HG02678 (cell line): Measurements from ENCODE around the gene ASIP.
"Not testable (repeated sequence)": the region's sequence is repeated elsewhere in the genome, so short reads cannot be mapped to it uniquely, and the experiment has no call there.

ENCODE experiments used
- ATAC-seq: cut with Tn5 transposase; IDR thresholded peaks from one replicate; pipeline ENCODE4 v1.9.1; 2021; ENCODE audit warnings: mild to moderate bottlenecking, moderate library complexity; ENCODE audit not compliant: unreplicated experiment

ASIP gene

DNA sequence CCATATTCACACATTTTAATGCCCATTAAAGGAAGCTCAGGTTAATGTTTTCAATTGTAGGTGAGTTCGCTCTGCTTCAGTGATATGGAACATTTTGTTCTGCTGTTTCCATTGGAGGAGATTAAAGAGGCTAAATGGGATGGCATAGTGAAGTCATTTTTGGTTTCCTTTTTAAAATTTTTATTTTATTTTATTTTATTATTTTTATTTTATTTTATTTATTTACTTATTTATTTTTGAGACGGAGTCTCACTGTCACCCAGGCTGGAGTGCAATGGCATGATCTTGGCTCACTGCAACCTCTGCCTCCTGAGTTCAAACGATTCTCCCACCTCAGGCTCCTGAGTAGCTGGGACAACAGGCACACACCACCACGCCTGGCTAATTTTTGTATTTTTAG is 792 bp downstream of the ASIP start:
- not testable (repeated sequence) for ATAC-seq

DNA sequence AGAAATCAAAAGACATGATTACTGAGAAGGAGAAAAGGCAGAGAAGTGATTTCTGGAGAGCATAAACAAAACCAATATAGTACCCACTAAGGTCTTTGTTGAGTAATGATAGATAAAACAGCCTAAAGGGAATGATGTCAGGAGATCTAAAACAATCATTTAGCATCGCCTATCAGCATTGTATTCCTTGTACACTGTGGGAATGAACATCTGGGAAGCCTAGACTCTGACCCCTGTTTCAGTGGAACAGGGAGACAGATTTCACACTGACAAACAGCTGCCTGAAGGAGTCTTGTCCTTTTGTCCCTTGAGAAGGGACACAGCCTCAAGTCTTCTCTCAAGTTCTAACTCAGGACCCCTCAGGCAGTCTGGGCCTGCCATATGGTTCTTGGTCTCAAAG is 1.7 kb downstream of the ASIP start:
- ATAC-seq: no peak

DNA sequence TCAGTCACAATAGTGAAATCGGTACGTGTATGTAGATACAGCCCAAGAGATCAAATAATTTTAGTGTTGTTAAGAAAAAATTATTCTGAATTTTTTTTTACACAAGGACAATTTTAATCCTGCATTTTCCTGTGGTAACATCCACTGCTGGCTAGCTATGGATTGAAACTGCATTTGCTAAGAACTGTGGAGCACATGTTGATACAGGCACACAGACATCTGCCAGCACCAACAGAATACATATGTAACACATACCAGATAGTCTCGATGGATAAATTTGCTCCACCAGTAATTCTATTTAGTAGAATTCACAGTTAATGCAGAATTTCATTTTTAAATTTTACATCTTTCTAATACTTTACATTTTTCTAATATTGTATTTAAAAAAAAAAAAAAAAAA is 2.2 kb downstream of the ASIP start:
- ATAC-seq: no peak

DNA sequence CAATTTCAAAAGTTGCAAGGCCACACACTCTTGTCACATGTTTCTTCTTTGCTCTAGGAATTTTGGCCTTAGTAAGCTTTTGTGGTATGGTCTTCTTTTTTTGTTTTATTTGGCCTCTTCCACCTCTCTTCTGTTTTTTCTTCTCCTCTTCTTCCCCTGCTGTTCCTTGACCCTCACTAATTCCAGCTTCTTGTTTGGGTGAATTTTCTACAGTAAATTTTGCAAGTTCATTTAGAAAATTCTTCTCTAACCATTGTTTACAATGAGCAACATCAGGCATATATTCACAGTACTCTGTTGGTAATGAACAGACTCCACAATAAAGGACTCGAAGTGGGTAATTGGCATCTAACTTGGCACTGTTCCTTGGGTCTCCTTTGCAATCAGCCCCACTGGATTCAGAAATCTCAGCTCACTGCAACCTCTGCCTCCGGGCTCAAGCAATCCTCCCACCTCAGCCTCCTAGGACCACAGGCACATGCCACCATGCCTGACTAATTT is 5.0 kb downstream of the ASIP start:
- ATAC-seq: no peak

DNA sequence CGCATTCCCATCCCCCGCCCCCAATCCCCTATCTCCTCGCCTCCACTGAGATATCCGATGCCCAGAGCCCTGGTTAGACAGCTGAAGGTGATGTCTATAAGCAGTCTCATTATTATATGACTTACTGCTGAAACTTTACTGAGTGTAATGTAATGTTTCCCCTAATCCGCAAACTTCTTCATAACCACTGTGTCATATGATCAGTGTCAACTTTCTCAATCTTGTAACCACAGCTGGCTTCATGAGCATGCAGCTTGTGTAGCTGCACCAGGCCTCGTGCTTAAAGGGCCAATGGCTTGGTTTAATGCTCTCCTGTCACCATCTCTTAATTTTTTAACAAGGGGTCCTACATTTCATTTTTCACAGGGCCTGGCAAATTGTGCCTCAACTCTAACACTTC is 8.1 kb downstream of the ASIP start:
- ATAC-seq: peak; percentile 49

DNA sequence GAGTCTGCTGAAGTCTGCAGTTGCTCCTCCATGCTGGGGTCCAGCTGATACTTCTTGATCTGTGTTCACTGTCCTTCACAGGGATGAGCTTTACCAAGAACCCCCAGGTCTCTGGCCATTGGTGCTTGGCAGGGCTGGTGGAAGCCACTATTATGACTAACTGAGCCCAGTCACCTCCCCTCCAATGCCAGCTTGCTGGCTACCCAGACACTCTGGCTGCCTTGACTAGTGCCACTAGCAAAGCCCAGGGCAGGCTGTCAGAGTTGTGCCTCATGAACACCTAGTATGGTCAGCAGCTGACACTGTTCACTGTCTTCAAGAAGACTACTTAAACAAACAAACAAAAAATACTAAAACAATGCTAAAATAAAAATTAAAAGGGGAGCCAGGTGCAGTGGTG is 8.8 kb downstream of the ASIP start:
- no peak for ATAC-seq

DNA sequence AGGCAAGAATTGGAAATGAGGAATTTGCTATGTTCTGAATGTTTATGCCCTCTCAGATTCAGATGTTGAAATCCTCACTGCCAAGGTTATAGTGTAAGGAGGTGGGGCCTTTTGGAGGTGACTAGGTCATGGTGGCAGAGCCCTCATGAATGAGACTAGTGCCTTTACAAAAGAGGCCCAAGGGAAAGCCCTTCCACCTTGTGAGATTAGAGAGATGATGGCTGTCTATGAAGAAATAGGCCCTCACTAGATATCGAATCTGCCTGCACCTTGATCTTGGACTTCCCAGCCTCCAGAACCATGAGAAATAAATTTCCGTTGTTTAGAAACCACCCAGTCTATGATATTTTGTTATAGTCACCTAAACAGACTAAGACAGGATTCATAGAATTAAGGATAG is 10.4 kb downstream of the ASIP start:
- no peak for ATAC-seq

DNA sequence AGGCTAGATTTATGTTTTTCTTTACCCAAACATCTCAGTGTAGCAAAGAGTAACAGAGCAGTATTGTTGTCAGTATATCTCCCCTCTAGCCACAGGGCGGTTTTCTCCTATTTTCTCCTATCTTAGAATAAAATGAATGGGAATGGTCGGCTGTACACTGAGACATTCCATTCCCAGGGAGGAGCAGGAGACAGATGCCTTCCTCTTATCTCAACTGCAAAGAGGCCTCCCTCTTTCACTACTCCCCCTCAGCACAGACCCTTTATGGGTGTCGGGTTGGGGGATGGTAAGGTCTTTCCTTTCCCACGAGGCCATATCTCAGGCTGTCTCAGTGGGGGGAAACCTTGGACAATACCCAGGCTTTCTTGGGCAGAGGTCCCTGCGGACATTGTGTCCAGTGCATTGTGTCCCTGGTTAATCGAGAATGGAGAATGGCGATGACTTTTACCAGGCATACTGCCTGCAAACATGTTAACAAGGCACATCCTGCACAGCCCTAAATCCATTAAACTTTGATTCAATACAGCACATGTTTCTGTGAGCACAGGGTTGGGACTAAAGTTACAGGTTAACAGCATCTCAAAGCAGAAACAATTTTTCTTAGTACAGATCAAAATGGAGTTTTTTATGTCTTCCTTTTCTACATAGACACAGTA is 11.3 kb downstream of the ASIP start:
- ATAC-seq: not testable (repeated sequence)

DNA sequence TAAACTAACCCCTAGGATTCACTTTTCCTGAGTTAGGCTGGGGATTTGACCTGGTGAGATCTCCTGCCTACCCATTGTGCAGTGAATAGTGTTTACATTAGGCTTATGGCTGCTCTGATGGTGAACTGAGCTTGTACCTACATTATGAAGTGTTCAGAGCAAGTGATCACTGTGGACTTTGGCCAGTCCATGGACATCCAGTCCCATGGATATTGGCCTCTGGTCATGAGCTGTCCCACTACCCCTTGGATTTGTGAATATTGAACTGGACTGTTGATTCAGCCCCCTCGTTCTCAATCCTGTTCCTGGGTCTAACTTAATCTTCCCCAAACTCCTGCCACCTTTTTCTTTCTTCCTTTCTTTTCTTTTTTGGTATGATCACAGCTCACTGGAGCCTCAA is 13.8 kb downstream of the ASIP start:
- no peak for ATAC-seq

DNA sequence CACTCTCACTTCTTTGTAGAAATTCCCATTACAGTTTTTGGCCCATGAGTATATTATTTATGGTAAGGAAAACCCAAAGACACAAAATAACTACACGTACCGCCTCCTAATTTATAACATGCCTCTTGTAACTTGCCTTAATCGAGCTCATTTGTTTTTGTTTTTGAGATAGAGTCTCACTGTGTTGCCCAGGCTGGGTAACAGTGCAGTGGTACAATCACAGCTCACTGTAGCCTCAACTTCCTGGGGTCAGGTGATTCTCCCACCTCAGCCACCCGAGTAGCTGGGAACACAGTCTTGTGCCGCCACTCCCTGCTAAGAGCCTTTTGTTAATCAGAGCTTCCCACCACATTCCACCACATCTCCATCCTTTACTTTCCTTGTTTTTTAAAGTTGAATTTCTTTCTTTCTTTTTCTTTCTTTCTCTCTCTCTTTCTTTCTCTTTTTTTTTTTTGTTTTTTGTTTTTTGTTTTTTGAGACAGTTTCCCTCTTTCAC is 15.5 kb downstream of the ASIP start:
- no peak for ATAC-seq

DNA sequence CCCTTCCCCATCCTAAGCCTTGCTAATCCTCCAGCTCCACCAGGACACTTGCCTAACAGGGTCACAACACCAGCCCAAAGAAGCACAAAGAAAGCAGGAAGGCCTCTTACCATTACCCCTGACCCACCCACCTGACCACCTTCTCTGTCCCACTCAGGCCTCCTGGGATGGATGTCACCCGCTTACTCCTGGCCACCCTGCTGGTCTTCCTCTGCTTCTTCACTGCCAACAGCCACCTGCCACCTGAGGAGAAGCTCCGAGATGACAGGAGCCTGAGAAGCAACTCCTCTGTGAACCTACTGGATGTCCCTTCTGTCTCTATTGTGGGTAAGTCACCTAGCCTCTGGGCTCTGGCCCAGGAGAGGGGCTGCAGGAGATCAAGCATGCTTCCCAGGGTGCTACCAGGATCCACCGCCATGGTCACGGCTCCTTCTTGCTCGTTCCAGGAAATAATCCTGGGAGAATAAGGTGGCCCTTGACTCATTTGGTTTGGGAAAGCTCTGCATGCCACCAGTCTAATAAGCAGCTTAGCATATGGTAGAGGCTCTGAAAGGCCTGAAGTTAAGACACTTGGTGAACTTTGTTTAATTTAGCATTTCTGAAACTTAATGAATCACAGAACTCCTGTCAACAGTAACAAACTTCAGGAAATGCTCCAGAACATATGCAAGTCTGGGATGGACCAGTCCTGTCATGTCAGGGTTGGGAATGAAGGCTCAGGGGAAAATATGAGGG is 19.2 kb downstream of the ASIP start:
- no peak for ATAC-seq

DNA sequence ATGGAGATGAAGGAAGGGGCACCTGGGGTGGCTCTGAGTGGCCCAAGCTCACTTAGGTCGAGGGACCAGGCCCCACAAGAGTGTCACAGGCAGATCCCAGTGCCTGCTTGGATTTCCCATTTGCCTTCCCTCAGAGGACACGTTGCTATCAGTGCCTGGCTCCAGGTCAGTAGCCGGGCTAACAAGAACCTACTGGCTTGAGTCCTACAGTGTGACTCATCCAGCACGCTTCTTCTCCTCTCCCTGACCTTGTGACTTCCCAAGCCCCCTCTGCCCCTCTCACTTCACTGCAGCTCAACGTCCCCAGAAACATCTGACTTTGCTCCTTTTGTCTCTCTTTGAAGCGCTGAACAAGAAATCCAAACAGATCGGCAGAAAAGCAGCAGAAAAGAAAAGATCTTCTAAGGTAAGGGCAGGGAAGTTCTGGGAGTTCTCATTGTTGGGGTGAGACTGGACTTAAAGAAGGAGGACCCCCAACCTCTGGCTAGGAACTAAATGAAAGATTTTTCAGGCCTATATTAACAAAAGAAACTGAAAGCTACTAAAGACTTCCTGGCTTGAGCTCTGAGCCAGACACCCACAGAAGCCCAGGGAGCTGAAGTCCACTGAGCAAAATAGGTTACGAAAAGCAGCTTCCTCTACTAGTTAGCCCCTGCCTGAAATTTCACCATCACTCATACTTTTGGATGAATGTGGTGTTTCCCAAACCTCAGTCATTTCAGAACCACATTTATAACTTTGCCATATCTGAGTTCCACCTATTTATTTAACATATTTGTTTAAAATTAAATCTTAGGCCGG is 21.5 kb downstream of the ASIP start:
- ATAC-seq: no peak

DNA sequence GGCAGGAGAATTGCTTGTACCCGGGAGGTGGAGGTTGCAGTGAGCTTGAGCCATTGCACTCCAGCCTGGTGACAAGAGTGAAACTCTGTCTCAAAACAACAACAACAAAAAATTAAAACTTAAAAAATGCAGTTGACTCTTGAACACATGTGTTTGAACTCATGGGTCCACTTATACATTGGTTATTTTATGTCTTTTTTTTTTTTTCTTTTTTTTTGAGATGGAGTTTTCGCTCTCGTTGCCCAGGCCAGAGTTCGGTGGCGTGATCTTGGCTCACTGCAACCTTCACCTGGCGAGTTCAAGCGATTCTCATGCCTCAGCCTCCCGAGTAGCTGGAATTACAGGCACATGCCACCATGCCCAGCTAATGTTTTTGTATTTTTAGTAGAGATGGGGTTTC is 22.2 kb downstream of the ASIP start:
- ATAC-seq: not testable (repeated sequence)

DNA sequence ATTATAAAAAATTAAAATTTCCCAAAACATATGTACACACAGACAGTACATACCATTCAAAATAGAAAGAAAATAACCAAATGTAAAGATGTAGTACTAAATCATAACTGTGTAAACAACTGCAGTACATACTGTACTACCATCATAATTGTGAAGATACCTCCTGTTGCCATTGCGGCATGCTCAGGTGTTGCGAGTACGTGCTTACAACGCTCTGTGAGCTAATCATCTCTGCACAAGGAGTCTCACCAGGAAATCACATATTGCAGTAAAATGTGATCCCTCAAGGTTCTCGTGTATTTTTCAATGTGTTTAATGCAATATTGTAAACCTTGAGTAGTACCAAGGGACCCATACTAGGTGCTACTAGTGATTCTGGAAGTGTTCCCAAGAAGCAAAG is 22.9 kb downstream of the ASIP start:
- ATAC-seq: no peak

DNA sequence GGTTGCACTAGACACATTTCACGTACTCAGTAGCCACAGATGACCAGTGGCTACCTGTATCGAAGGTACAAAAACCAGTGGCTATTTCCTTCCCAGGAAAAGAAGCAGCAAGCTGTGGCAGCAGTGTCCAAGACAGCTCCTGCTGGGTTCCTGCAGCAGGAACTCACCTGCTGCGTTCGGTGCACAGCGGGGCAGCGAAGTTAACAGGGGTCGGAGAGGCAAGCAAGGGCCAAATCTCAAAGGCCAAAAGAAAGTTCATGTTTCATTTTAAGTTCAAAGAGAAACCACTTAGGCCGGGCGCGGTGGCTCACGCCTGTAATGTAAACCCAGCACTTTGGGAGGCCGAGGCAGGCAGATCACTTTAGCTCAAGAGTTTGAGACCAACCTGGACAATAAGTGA is 26.9 kb downstream of the ASIP start:
- ATAC-seq: no peak

DNA sequence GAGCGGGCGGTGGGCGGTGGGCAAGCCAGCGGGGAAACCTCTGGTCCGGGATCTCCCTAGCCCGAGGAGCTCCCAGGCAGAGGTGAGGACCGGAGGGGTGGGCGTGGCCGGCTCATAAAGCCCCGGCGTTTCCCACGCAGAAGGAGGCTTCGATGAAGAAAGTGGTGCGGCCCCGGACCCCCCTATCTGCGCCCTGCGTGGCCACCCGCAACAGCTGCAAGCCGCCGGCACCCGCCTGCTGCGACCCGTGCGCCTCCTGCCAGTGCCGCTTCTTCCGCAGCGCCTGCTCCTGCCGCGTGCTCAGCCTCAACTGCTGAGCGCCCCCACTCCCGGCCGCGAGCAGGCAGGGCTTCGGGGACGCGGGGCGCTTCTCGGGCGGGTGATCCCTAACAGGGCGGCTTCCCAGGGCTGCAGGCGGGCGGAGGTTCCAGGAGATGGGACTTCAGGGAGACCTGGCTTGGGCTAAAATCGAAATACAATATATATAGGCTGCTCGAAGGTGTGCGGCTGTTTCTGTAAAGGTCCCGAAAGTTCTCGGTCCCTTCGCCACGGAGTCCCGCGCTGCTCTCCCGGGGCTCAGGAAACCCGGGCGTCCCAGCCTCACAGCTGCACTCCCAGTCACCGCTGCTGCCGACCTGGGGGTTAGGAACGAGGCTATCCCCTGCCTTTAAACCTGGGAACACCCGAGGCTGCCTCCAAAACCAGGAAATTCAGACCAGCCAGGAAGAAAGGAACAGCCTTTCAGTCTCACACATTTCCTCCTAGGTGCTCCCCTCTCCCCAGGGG is 27.8 kb downstream of the ASIP start:
- no peak for ATAC-seq

DNA sequence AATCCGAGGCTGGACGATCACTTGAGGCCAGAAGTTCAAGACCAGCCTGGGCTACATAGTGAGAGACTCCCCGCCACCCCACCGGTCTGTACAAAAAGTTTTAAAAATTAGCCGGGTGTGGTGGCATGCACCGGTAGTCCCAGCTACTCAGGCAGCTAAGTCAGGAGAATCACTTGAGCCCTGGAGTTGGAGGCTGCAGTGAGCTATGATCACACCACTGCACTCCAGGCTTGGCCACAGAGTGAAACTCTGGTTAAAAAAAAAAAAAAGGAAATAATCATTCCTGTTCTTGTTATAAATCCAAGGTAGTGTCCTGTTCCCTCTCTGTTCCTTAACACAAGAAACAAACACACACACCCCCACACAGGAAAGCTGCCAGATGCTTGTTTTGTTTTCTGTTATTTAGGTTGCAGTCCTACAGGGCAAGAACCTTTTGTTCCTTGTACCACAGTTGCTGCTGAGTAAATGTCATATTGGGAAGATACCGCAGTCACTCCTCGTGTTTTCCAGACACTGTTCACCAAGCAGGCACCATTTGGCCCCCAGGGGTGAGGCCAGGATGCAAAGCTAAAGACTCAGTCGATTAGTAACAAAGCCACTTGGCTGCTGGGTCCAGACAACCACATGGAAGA is 28.9 kb downstream of the ASIP start:
- ATAC-seq: no peak

DNA sequence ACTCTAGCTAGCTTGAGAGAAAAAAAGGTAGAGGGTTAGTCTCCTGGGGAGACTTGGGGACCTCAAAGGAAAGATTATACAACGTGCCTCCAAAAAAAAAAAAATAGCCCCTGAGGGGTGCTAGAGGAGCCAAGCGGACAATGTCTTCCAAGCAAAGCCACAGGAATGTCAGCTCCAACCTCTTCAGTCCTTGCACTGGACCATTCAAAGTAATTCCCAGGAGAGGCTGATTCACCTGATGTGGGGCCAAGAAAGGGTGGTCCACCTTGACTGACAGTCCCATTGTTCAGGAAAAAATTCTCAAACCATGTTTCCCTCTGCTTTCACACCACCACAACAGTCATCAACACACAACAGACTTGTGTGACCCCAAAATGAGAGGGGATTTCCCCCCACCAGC is 30.7 kb downstream of the ASIP start:
- no peak for ATAC-seq

DNA sequence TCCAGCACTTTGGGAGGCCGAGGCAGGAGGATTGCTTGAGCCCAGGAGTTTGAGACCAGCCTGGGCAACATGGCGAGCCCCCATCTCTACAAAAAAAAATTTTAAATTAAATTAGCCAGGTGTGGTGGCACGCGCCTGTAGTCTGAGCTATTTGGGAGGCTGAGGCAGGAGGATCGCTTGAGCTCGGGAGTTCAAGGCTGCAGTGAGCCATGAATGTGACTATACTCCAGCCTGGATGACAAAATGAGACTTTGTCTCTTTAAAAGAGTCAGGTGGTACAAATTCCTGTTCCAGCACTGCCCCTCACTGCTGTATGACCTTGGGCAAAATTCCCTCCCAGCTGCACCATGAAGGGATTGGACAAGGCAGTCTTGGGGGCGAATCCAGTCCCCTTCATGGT is 33.5 kb downstream of the ASIP start:
- ATAC-seq: no peak

DNA sequence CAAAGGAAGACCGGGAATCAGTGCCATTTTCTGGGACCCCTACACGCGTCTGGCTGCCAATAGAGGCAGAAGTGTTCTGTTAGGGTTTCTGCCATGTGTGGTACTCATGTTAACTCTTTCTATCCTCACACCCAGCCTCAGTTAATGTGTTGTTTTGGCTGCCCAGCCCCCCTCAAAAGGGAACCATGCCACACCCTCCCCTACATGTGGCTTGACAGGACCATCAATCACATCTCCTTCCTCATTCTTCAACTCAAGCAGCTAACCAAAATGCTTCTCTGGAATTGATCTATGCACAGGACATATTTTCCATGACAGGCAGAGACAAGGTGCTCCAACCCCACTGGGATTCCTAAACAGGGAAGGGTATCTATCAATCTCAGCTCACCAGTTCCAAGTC is 40.0 kb downstream of the ASIP start:
- ATAC-seq: no peak
